ENCODE data around the gene SGPP1. TPM values are rescaled to one million over a fixed set of nuclear protein-coding genes. Genes with fewer than 3 reads are reported as not detected.

SGPP1 gene
- total and polyA plus RNA-seq, 2 donors from 2014 or later = 20.9 to 24.0 TPM

DNA sequence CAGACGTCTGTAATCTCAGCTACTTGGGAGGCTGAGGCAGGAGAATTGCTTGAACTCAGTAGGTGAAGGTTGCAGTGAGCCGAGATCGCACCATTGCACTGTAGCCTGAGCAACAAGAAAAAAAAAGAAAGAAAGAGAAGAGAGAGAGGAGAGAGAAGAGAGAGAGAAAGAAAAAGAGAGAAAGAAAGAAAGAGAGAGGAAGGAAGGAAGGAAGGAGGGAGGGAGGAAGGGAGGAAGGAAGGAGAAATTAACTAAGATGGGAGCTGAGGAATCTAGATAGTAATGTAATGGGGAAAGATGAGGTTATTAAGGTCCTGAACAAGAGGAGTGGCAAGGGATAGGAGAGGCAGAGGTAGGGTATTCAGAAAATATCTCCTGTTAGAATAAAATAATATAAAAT lies 17.4 kb upstream of the SGPP1 start:
- intact Hi-C loops (cut with DNase I) = no loop called here
- H3K4me3 ChIP-seq (ENCODE audit: low read length in 3 of 3) = no peak overlapping the region
- no peak overlapping the region for H3K27ac ChIP-seq (ENCODE audit: low read depth in 2 of 2, low read length in 2 of 2)
- peaks cover 0 to 10% (median 2%) of the 10 kb centered on the region in 3 donors for H3K4me1 ChIP-seq (ENCODE audit: control insufficient read depth in 2 of 3, insufficient read depth in 2 of 3, low read depth in 1 of 3, low read length in 3 of 3)
- no peaks in the 10 kb centered on the region for H3K27me3 ChIP-seq (ENCODE audit: control insufficient read depth, insufficient read depth, low read length)
- TF ChIP-seq, protein P1, sequence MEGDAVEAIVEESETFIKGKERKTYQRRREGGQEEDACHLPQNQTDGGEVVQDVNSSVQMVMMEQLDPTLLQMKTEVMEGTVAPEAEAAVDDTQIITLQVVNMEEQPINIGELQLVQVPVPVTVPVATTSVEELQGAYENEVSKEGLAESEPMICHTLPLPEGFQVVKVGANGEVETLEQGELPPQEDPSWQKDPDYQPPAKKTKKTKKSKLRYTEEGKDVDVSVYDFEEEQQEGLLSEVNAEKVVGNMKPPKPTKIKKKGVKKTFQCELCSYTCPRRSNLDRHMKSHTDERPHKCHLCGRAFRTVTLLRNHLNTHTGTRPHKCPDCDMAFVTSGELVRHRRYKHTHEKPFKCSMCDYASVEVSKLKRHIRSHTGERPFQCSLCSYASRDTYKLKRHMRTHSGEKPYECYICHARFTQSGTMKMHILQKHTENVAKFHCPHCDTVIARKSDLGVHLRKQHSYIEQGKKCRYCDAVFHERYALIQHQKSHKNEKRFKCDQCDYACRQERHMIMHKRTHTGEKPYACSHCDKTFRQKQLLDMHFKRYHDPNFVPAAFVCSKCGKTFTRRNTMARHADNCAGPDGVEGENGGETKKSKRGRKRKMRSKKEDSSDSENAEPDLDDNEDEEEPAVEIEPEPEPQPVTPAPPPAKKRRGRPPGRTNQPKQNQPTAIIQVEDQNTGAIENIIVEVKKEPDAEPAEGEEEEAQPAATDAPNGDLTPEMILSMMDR (IDR thresholded peaks at IDR 0.05; ENCODE audit: borderline replicate concordance, extremely low read depth, insufficient read depth) = no peak
- DNase-seq (no peak), FAIRE-seq (no peak)
- H3K36me3 ChIP-seq (ENCODE audit: control insufficient read depth in 2 of 3, insufficient read depth in 3 of 3, low read length in 3 of 3) = no peaks in the 10 kb centered on the region
- no peak overlapping the region for H3K9ac ChIP-seq (ENCODE audit: low read length in 3 of 3)
- H3K9me3 ChIP-seq (ENCODE audit: control insufficient read depth in 2 of 3, insufficient read depth in 1 of 3, low read length in 3 of 3) = no peaks in the 10 kb centered on the region

- DNase-seq = no peak
- TF ChIP-seq, protein P1 (IDR thresholded peaks at IDR 0.05; ENCODE audit: borderline replicate concordance, extremely low read depth, insufficient read depth) = no peak
- no peak overlapping the region for H3K27ac ChIP-seq (ENCODE audit: low read depth in 2 of 2, low read length in 2 of 2)
- H3K36me3 ChIP-seq (ENCODE audit: control insufficient read depth in 2 of 3, insufficient read depth in 3 of 3, low read length in 3 of 3) = no peaks in the 10 kb centered on the region
- no peaks in the 10 kb centered on the region for H3K9me3 ChIP-seq (ENCODE audit: control insufficient read depth in 2 of 3, insufficient read depth in 1 of 3, low read length in 3 of 3)
- no peak for FAIRE-seq
- H3K27me3 ChIP-seq (ENCODE audit: control insufficient read depth, insufficient read depth, low read length) = no peaks in the 10 kb centered on the region
- H3K4me1 ChIP-seq (ENCODE audit: control insufficient read depth in 2 of 3, insufficient read depth in 2 of 3, low read depth in 1 of 3, low read length in 3 of 3) = no peaks in the 10 kb centered on the region
- no peak overlapping the region for H3K9ac ChIP-seq (ENCODE audit: low read length in 3 of 3)
- intact Hi-C loops (cut with DNase I) = no loop called here
- H3K4me3 ChIP-seq (ENCODE audit: low read length in 3 of 3) = no peak overlapping the region
Measured at GRCh38 chr14:63737582-63738006, 9.7 kb upstream of the SGPP1 start.

- Histone ChIP-seq H3K36me3 (ENCODE audit: control insufficient read depth in 2 of 3, insufficient read depth in 3 of 3, low read length in 3 of 3) (no peaks in the 10 kb centered on the region), H3K27ac (ENCODE audit: low read depth in 2 of 2, low read length in 2 of 2) (no peak overlapping the region), H3K9ac (ENCODE audit: low read length in 3 of 3) (no peak overlapping the region), H3K4me1 (ENCODE audit: control insufficient read depth in 2 of 3, insufficient read depth in 2 of 3, low read depth in 1 of 3, low read length in 3 of 3) (no peaks in the 10 kb centered on the region), H3K27me3 (ENCODE audit: control insufficient read depth, insufficient read depth, low read length) (no peaks in the 10 kb centered on the region), H3K9me3 (ENCODE audit: control insufficient read depth in 2 of 3, insufficient read depth in 1 of 3, low read length in 3 of 3) (no peaks in the 10 kb centered on the region), H3K4me3 (ENCODE audit: low read length in 3 of 3) (no peak overlapping the region)
- TF ChIP-seq, protein P1 (IDR thresholded peaks at IDR 0.05; ENCODE audit: borderline replicate concordance, extremely low read depth, insufficient read depth) = no peak
- DNase-seq (no peak), FAIRE-seq (no peak)
- intact Hi-C loops (cut with DNase I) = no loop called here
Measured at GRCh38 chr14:63735720-63736119, 7.9 kb upstream of the SGPP1 start.

DNA sequence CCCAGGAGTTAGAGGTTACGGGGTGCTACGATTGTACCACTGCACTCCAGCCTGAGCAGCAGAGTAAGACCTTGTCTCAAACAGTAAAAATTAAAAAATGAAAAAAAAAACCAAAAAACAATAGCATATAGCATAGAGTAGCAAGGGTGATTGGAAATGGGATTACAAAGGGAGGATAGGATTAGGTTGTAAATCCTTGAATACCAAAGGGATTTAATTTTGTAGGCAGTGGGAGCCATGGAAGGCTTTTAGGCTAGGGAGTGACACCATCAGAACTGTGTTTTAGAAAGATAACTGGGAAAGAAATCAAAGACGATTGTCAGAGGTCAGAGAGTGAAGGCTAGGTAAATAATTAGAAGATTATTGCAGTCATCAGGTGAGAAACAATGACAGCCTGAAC lies 2.8 kb upstream of the SGPP1 start:
- Histone ChIP-seq H3K4me1 (ENCODE audit: control insufficient read depth in 2 of 3, insufficient read depth in 2 of 3, low read depth in 1 of 3, low read length in 3 of 3) (peaks cover 0 to 5% (median 2%) of the 10 kb centered on the region in 3 donors), H3K9ac (ENCODE audit: low read length in 3 of 3) (no peak overlapping the region), H3K27ac (ENCODE audit: low read depth in 2 of 2, low read length in 2 of 2) (no peak overlapping the region), H3K9me3 (ENCODE audit: control insufficient read depth in 2 of 3, insufficient read depth in 1 of 3, low read length in 3 of 3) (no peaks in the 10 kb centered on the region), H3K27me3 (ENCODE audit: control insufficient read depth, insufficient read depth, low read length) (no peaks in the 10 kb centered on the region), H3K4me3 (ENCODE audit: low read length in 3 of 3) (no peak overlapping the region), H3K36me3 (ENCODE audit: control insufficient read depth in 2 of 3, insufficient read depth in 3 of 3, low read length in 3 of 3) (no peaks in the 10 kb centered on the region)
- TF ChIP-seq, protein P1 (IDR thresholded peaks at IDR 0.05; ENCODE audit: borderline replicate concordance, extremely low read depth, insufficient read depth) = no peak
- intact Hi-C loops (cut with DNase I) = no loop called here
- DNase-seq (no peak), FAIRE-seq (no peak)
